ENCODE data around the gene SRA1.

Gene SRA1

GRCh38 chr5:140566665-140567064 is 9.4 kb upstream of the SRA1 start:
- DNase-seq (no peak), ATAC-seq (replicated peaks) (no peak)
- Mint-ChIP-seq H3K27me3 (no peaks in the 10 kb centered on the region), H3K27ac (no peak overlapping the region), H3K4me1 (peaks cover 43 to 66% of the 10 kb centered on the region in 2 donors), H3K36me3 (peaks cover 29 to 52% of the 10 kb centered on the region in 2 donors), H3K9me3 (no peaks in the 10 kb centered on the region), H3K4me3 (peak overlapping the region in 1 of 2 donors; percentile 52)

- H3K9me3 Mint-ChIP-seq = no peaks in the 10 kb centered on the region
- H3K27ac Mint-ChIP-seq = peak overlapping the region; percentile 98
- ATAC-seq (replicated peaks) (no peak), DNase-seq (no peak)
- H3K27me3 Mint-ChIP-seq = no peaks in the 10 kb centered on the region
- H3K4me1 Mint-ChIP-seq = peaks cover 50 to 66% of the 10 kb centered on the region in 2 donors
- H3K4me3 Mint-ChIP-seq = peak overlapping the region; percentile 90 to 94
- peaks cover 36 to 56% of the 10 kb centered on the region in 2 donors for H3K36me3 Mint-ChIP-seq
Observed at GRCh38 chr5:140565780-140566095, 8.5 kb upstream of the SRA1 start.

GRCh38 chr5:140565024-140565779 is 7.9 kb upstream of the SRA1 start:
- ATAC-seq (replicated peaks) = peak; percentile 12
- DNase-seq = no peak

GRCh38 chr5:140564196-140565023 is 7.1 kb upstream of the SRA1 start, which contains the start of the genes APBB3 and SLC35A4:
Gene APBB3 (minus strand): TSS chr5:140564598. CDS start chr5:140564245, 353 bp downstream.
Gene SLC35A4 (plus strand): TSS chr5:140564828. CDS start chr5:140567170, 2,342 bp downstream.
- DNase-seq (peak; percentile 98), ATAC-seq (replicated peaks) (peak; percentile 92 to 95)
- H3K27ac Mint-ChIP-seq = peak within 1 kb of the TSS; percentile 98
- peak within 1 kb of the TSS; percentile 90 to 94 for H3K4me3 Mint-ChIP-seq
- peaks cover 47 to 55% of the 10 kb centered on the region in 2 donors for H3K4me1 Mint-ChIP-seq
- no peaks in the 10 kb centered on the region for H3K27me3 Mint-ChIP-seq
- peaks cover 38 to 60% of the 10 kb centered on the region in 2 donors for H3K36me3 Mint-ChIP-seq
- no peaks in the 10 kb centered on the region for H3K9me3 Mint-ChIP-seq

More at GRCh38 chr5:140565024-140565779, 7.9 kb upstream of the SRA1 start:
- H3K27me3 Mint-ChIP-seq = no peaks in the 10 kb centered on the region
- H3K4me3 Mint-ChIP-seq = peak overlapping the region; percentile 90 to 94
- peaks cover 49 to 63% of the 10 kb centered on the region in 2 donors for H3K4me1 Mint-ChIP-seq
- H3K27ac Mint-ChIP-seq = peak overlapping the region; percentile 98
- peaks cover 36 to 58% of the 10 kb centered on the region in 2 donors for H3K36me3 Mint-ChIP-seq
- H3K9me3 Mint-ChIP-seq = no peaks in the 10 kb centered on the region

GRCh38 chr5:140563596-140563995 is 6.3 kb upstream of the SRA1 start:
- peaks cover 38 to 61% of the 10 kb centered on the region in 2 donors for H3K36me3 Mint-ChIP-seq
- peak overlapping the region; percentile 98 for H3K27ac Mint-ChIP-seq
- peak overlapping the region; percentile 90 to 94 for H3K4me3 Mint-ChIP-seq
- H3K9me3 Mint-ChIP-seq = no peaks in the 10 kb centered on the region
- ATAC-seq (replicated peaks) = no peak
- no peaks in the 10 kb centered on the region for H3K27me3 Mint-ChIP-seq
- no peak for DNase-seq
- peaks cover 43 to 47% of the 10 kb centered on the region in 2 donors for H3K4me1 Mint-ChIP-seq

- Mint-ChIP-seq H3K9me3 (no peaks in the 10 kb centered on the region), H3K4me3 (no peak overlapping the region)
Observed at GRCh38 chr5:140561753-140562523, 4.7 kb upstream of the SRA1 start.

GRCh38 chr5:140560227-140560626 is 3.0 kb upstream of the SRA1 start:
- DNase-seq = no peak
- H3K4me1 Mint-ChIP-seq = peaks cover 36 to 47% of the 10 kb centered on the region in 2 donors
- peaks cover 35 to 50% of the 10 kb centered on the region in 2 donors for H3K36me3 Mint-ChIP-seq
- ATAC-seq (replicated peaks) = no peak
- no peaks in the 10 kb centered on the region for H3K27me3 Mint-ChIP-seq
- H3K4me3 Mint-ChIP-seq = no peak overlapping the region
- H3K9me3 Mint-ChIP-seq = no peaks in the 10 kb centered on the region
- no peak overlapping the region for H3K27ac Mint-ChIP-seq

More at GRCh38 chr5:140561753-140562523, 4.7 kb upstream of the SRA1 start:
- no peak for ATAC-seq (replicated peaks)
- no peak for DNase-seq
- Mint-ChIP-seq H3K4me1 (peaks cover 37 to 43% of the 10 kb centered on the region in 2 donors), H3K36me3 (peaks cover 31 to 52% of the 10 kb centered on the region in 2 donors), H3K27me3 (no peaks in the 10 kb centered on the region), H3K27ac (no peak overlapping the region)

GRCh38 chr5:140558542-140558941 is 1.3 kb upstream of the SRA1 start:
- H3K4me3 Mint-ChIP-seq = no peak overlapping the region
- no peaks in the 10 kb centered on the region for H3K27me3 Mint-ChIP-seq
- H3K27ac Mint-ChIP-seq = peak overlapping the region; percentile 97
- ATAC-seq (replicated peaks) (no peak), DNase-seq (no peak)
- peaks cover 43 to 57% of the 10 kb centered on the region in 2 donors for H3K4me1 Mint-ChIP-seq
- H3K36me3 Mint-ChIP-seq = peaks cover 47 to 60% of the 10 kb centered on the region in 2 donors
- no peaks in the 10 kb centered on the region for H3K9me3 Mint-ChIP-seq

GRCh38 chr5:140557965-140558364 is 692 bp upstream of the SRA1 start:
- peak overlapping the region; percentile 93 to 95 for H3K4me3 Mint-ChIP-seq
- no peaks in the 10 kb centered on the region for H3K9me3 Mint-ChIP-seq
- no peak for ATAC-seq (replicated peaks)
- H3K27me3 Mint-ChIP-seq = no peaks in the 10 kb centered on the region
- no peak for DNase-seq
- H3K4me1 Mint-ChIP-seq = peaks cover 48 to 57% of the 10 kb centered on the region in 2 donors
- peaks cover 53 to 66% of the 10 kb centered on the region in 2 donors for H3K36me3 Mint-ChIP-seq
- peak overlapping the region; percentile 97 for H3K27ac Mint-ChIP-seq

- peak overlapping the region; percentile 93 to 95 for H3K4me3 Mint-ChIP-seq
- ATAC-seq (replicated peaks) (no peak), DNase-seq (no peak)
- H3K27me3 Mint-ChIP-seq = no peaks in the 10 kb centered on the region
- H3K4me1 Mint-ChIP-seq = peaks cover 45 to 54% of the 10 kb centered on the region in 2 donors
- H3K9me3 Mint-ChIP-seq = no peaks in the 10 kb centered on the region
- peak overlapping the region; percentile 70 for H3K27ac Mint-ChIP-seq
- H3K36me3 Mint-ChIP-seq = peaks cover 58 to 61% of the 10 kb centered on the region in 2 donors
Observed at GRCh38 chr5:140556438-140556837, 835 bp downstream of the SRA1 start.

GRCh38 chr5:140555747-140556312 is 1.4 kb downstream of the SRA1 start:
- H3K27me3 Mint-ChIP-seq = no peaks in the 10 kb centered on the region
- ATAC-seq (replicated peaks) (no peak), DNase-seq (no peak)
- peak overlapping the region; percentile 70 for H3K27ac Mint-ChIP-seq
- no peaks in the 10 kb centered on the region for H3K9me3 Mint-ChIP-seq
- H3K4me3 Mint-ChIP-seq = peak overlapping the region; percentile 93 to 95
- peaks cover 40 to 60% of the 10 kb centered on the region in 2 donors for H3K4me1 Mint-ChIP-seq
- peaks cover 56 to 61% of the 10 kb centered on the region in 2 donors for H3K36me3 Mint-ChIP-seq

- Mint-ChIP-seq H3K27me3 (no peaks in the 10 kb centered on the region), H3K27ac (peak overlapping the region; percentile 38), H3K36me3 (peaks cover 60 to 62% of the 10 kb centered on the region in 2 donors), H3K4me1 (peaks cover 49 to 73% of the 10 kb centered on the region in 2 donors), H3K4me3 (peak overlapping the region; percentile 2 to 60), H3K9me3 (no peaks in the 10 kb centered on the region)
- DNase-seq (no peak), ATAC-seq (replicated peaks) (no peak)
Observed at GRCh38 chr5:140554454-140554853, 2.8 kb downstream of the SRA1 start.

- peaks cover 56 to 81% of the 10 kb centered on the region in 2 donors for H3K4me1 Mint-ChIP-seq
- H3K27me3 Mint-ChIP-seq = no peaks in the 10 kb centered on the region
- peaks cover 59 to 65% of the 10 kb centered on the region in 2 donors for H3K36me3 Mint-ChIP-seq
- no peaks in the 10 kb centered on the region for H3K9me3 Mint-ChIP-seq
- H3K4me3 Mint-ChIP-seq = peak overlapping the region in 1 of 2 donors; percentile 41
- peak overlapping the region; percentile 21 for H3K27ac Mint-ChIP-seq
- DNase-seq (no peak), ATAC-seq (replicated peaks) (peak; percentile 33 to 50)
Observed at GRCh38 chr5:140553657-140554056, 3.6 kb downstream of the SRA1 start.
